H1 (cell line): Measurements from ENCODE around the gene NELL1. TPM values are rescaled to one million over a fixed set of nuclear protein-coding genes. Genes with fewer than 3 reads are reported as not detected.
"Not testable (repeated sequence)": the region's sequence is repeated elsewhere in the genome, so short reads cannot be mapped to it uniquely, and the experiment has no call there.

Experiments
- CTCF ChIA-PET: fragments of 300-600 bp; sonication (Branson Sonifier 250); formaldehyde crosslinking; loops from one replicate; lab custom pipeline; 2021; ENCODE audit not compliant: partially characterized antibody; lab: Charles Lee
- POLR2A ChIA-PET: fragments of 300-600 bp; sonication (Branson Sonifier 250); formaldehyde crosslinking; loops from one replicate; lab custom pipeline; 2021; ENCODE audit warnings: inconsistent platforms; ENCODE audit not compliant: partially characterized antibody; lab: Charles Lee
- DNase-seq, 2 experiments: peaks; one replicate each; pipeline versions ENCODE4 v3.0.0 to v3.0.0-alpha.2; 2010 to 2022; ENCODE audit warnings: low spot score in 2 of 2, low read depth in 1 of 2, mixed read lengths in 1 of 2
- FAIRE-seq: peaks from 2 replicates; lab custom pipeline; 2011; peaks lifted over from hg19 to GRCh38; lab: Jason Lieb, UNC
- H2AFZ ChIP-seq: 2 replicates; pipeline ENCODE4 v1.8.1; 2012; ENCODE audit warnings: low read length, inconsistent platforms
- H2AK5ac ChIP-seq: 2 replicates; pipeline ENCODE4 v1.6.1; 2013; ENCODE audit warnings: low read depth, low read length
- H2BK120ac ChIP-seq: replicated peaks from 2 replicates; pipeline ENCODE3; 2013; ENCODE audit warnings: low read depth, low read length, inconsistent platforms
- H2BK12ac ChIP-seq: 2 replicates; pipeline ENCODE4 v1.6.1; 2013; ENCODE audit warnings: low read depth, low read length
- H2BK15ac ChIP-seq: 2 replicates; pipeline ENCODE4 v1.6.1; 2013; ENCODE audit warnings: low read length
- H2BK20ac ChIP-seq: 2 replicates; pipeline ENCODE4 v1.6.1; 2013; ENCODE audit warnings: low read length
- H2BK5ac ChIP-seq: 2 replicates; pipeline ENCODE4 v1.6.1; 2013; ENCODE audit warnings: low read depth, low read length
- H3K14ac ChIP-seq: 2 replicates; pipeline ENCODE4 v1.6.1; 2013; ENCODE audit warnings: inconsistent platforms; ENCODE audit not compliant: insufficient read length
- H3K18ac ChIP-seq: 2 replicates; pipeline ENCODE4 v1.6.1; 2013; ENCODE audit warnings: low read length; ENCODE audit errors: extremely low read depth
- H3K23ac ChIP-seq: 2 replicates; pipeline ENCODE4 v1.6.1; 2013; ENCODE audit warnings: inconsistent platforms; ENCODE audit not compliant: insufficient read length
- H3K23me2 ChIP-seq: 2 replicates; pipeline ENCODE4 v1.6.1; 2013; ENCODE audit warnings: low read depth, low read length
- H3K27ac ChIP-seq: 2 replicates; pipeline ENCODE4 v1.6.1; 2011; ENCODE audit warnings: low read depth, low read length, inconsistent platforms
- H3K27me3 ChIP-seq, 4 experiments: replicated peaks in 1 of 4; 1 replicate in 1 of 4; 2 replicates in 3 of 4; pipeline versions ENCODE4 v1.6.1 to v1.8.1; 2011 to 2013; ENCODE audit warnings: low read length in 3 of 4, mild to moderate bottlenecking in 3 of 4, inconsistent platforms in 2 of 4, mixed read lengths in 2 of 4, moderate library complexity in 1 of 4; ENCODE audit not compliant: control insufficient read depth in 3 of 4, insufficient read depth in 3 of 4; ENCODE audit errors: extremely low read depth in 1 of 4
- H3K36me3 ChIP-seq, 4 experiments: 2 replicates each; pipeline versions ENCODE4 v1.6.1 to v1.8.1; 2011 to 2013; ENCODE audit warnings: mild to moderate bottlenecking in 4 of 4, low read length in 3 of 4, moderate library complexity in 2 of 4, control low read depth in 1 of 4, inconsistent platforms in 1 of 4; ENCODE audit not compliant: insufficient read depth in 4 of 4, control insufficient read depth in 2 of 4
- H3K4ac ChIP-seq: replicated peaks from 2 replicates; pipeline ENCODE3; 2013; ENCODE audit warnings: low read length, low read depth, mixed read lengths, inconsistent platforms; ENCODE audit not compliant: insufficient read length
- H3K4me1 ChIP-seq, 4 experiments: replicated peaks in 1 of 4; 1 replicate in 1 of 4; 2 replicates in 3 of 4; pipeline versions ENCODE4 v1.6.1 to v1.8.1; 2011 to 2013; ENCODE audit warnings: low read length in 3 of 4, inconsistent platforms in 2 of 4, mixed read lengths in 1 of 4; ENCODE audit not compliant: insufficient read depth in 4 of 4, control insufficient read depth in 3 of 4
- H3K4me2 ChIP-seq, 2 experiments: 2 replicates each; pipeline versions ENCODE4 v1.6.1 to v1.8.1; 2011 to 2013; ENCODE audit warnings: low read depth in 2 of 2, low read length in 2 of 2, control low read depth in 1 of 2, inconsistent platforms in 1 of 2, mild to moderate bottlenecking in 1 of 2; ENCODE audit not compliant: insufficient read depth in 1 of 2
- H3K4me3 ChIP-seq, 4 experiments: fragments of 200-600, 300-600 bp in 1 of 4; sonication (generic), shearing (Covaris generic), sonication (Bioruptor Twin) in 1 of 4; 2 replicates each; pipeline versions ENCODE4 v1.5.1 to v1.8.1; 2011 to 2016; ENCODE audit warnings: low read length in 4 of 4, low read depth in 3 of 4, control low read depth in 2 of 4, inconsistent platforms in 2 of 4, mild to moderate bottlenecking in 2 of 4, mixed read lengths in 1 of 4, moderate library complexity in 1 of 4; ENCODE audit not compliant: insufficient read depth in 2 of 4; ENCODE audit errors: extremely low read depth in 1 of 4
- H3K56ac ChIP-seq: replicated peaks from 2 replicates; pipeline ENCODE3; 2013; ENCODE audit warnings: low read depth, mild to moderate bottlenecking, mixed read lengths, low read length, inconsistent platforms; ENCODE audit not compliant: insufficient read length
- H3K79me1 ChIP-seq: 2 replicates; pipeline ENCODE4 v1.6.1; 2013; ENCODE audit warnings: low read depth, low read length, control low read depth
- H3K79me2 ChIP-seq, 2 experiments: 2 replicates each; pipeline versions ENCODE4 v1.6.1 to v1.8.1; 2012 to 2013; ENCODE audit warnings: low read length in 2 of 2, mild to moderate bottlenecking in 2 of 2, inconsistent platforms in 1 of 2; ENCODE audit not compliant: insufficient read depth in 2 of 2, control insufficient read depth in 1 of 2
- H3K9ac ChIP-seq, 4 experiments: replicated peaks in 1 of 4; 1 replicate in 1 of 4; 2 replicates in 3 of 4; pipeline versions ENCODE4 v1.6.1 to v1.8.1; 2011 to 2013; ENCODE audit warnings: low read depth in 3 of 4, low read length in 3 of 4, control low read depth in 2 of 4, mild to moderate bottlenecking in 2 of 4, moderate library complexity in 2 of 4, inconsistent platforms in 1 of 4; ENCODE audit errors: extremely low read depth in 1 of 4
- H3K9me3 ChIP-seq, 2 experiments: 2 replicates each; pipeline versions ENCODE4 v1.6.1 to v1.8.1; 2012 to 2013; ENCODE audit warnings: mild to moderate bottlenecking in 2 of 2, moderate library complexity in 2 of 2, control low read depth in 1 of 2, inconsistent platforms in 1 of 2, low read depth in 1 of 2, low read length in 1 of 2, mixed read lengths in 1 of 2; ENCODE audit not compliant: insufficient read depth in 2 of 2
- H4K20me1 ChIP-seq, 2 experiments: replicated peaks in 1 of 2; 2 replicates each; pipeline versions ENCODE3 to v1.8.1; 2011 to 2013; ENCODE audit warnings: inconsistent platforms in 2 of 2, low read length in 2 of 2, mild to moderate bottlenecking in 1 of 2; ENCODE audit not compliant: insufficient read depth in 2 of 2, control insufficient read depth in 1 of 2
- H4K5ac ChIP-seq: 2 replicates; pipeline ENCODE4 v1.6.1; 2013; ENCODE audit warnings: low read length, low read depth, mixed read lengths, inconsistent platforms; ENCODE audit not compliant: insufficient read length
- H4K8ac ChIP-seq: 2 replicates; pipeline ENCODE4 v1.8.0; 2013; ENCODE audit warnings: mild to moderate bottlenecking, moderate library complexity, low read length, inconsistent platforms; ENCODE audit not compliant: insufficient read depth; ENCODE audit errors: extremely low read depth
- H4K91ac ChIP-seq: replicated peaks from 2 replicates; pipeline ENCODE3; 2013; ENCODE audit warnings: low read length, mixed read lengths, inconsistent platforms; ENCODE audit not compliant: insufficient read length
- WGBS, 2 experiments: shearing (Covaris generic) in 1 of 2; methylation state at CpG; one replicate each; pipeline versions ENCODE4 v1.1.6 to v1.1.7; 2013 to 2015; ENCODE audit warnings: low lambda C conversion rate in 2 of 2, mixed read lengths in 2 of 2, inconsistent platforms in 1 of 2, low coverage in 1 of 2, missing lambda C conversion rate in 1 of 2; ENCODE audit not compliant: insufficient replicate concordance in 2 of 2, insufficient coverage in 1 of 2, insufficient read length in 1 of 2; ENCODE audit errors: extremely low coverage in 1 of 2, missing lambda C conversion rate in 1 of 2; 5-methylcytosine and 5-hydroxymethylcytosine counted together
- polyA plus RNA-seq, 7 experiments: library from polyadenylated mRNA; depleted of rRNA in 3 of 7; stranded (reverse) in 5 of 7; unstranded in 2 of 7; fragments of >200 nt in 5 of 7; fragments of 200-250 nt in 2 of 7; gene quantifications; 1 replicate in 5 of 7; 2 replicates in 1 of 7; 4 replicates in 1 of 7; pipeline versions ENCODE4 v1.2.1 to v1.2.3, GENCODE V29; 2011 to 2013; ENCODE audit warnings: missing spikeins in 2 of 7, mixed read lengths in 2 of 7
- total RNA-seq: library from RNA; stranded (reverse); fragmentation: NEBNext Ultra II Directional; extraction: Animal tissue kit (Norgen Biotek cat#: 25700); gene quantifications from 2 replicates; pipeline ENCODE4 v1.2.1, GENCODE V29; 2021

NELL1 gene
- total and polyA plus RNA-seq, 2 of the 8 experiments (the other 6 are each of a cell fraction or from before 2014, with no cell fraction given): 0.21 TPM; not detected in 1

GRCh38 chr11:20862263-20862662 is 192.9 kb downstream of the NELL1 start:
- H3K27me3 ChIP-seq, H2BK5ac ChIP-seq, H3K36me3 ChIP-seq, H4K91ac ChIP-seq, H3K9me3 ChIP-seq, H3K56ac ChIP-seq, H3K4me3 ChIP-seq, H3K4me1 ChIP-seq, H4K8ac ChIP-seq, FAIRE-seq, H3K79me1 ChIP-seq, H2BK15ac ChIP-seq, H3K18ac ChIP-seq, H3K23me2 ChIP-seq, H2BK20ac ChIP-seq, H3K14ac ChIP-seq, H3K27ac ChIP-seq, H3K4me2 ChIP-seq, H2BK12ac ChIP-seq, DNase-seq, H3K23ac ChIP-seq, H2BK120ac ChIP-seq, H4K20me1 ChIP-seq, H3K4ac ChIP-seq, H4K5ac ChIP-seq, H2AFZ ChIP-seq, POLR2A ChIA-PET, H2AK5ac ChIP-seq, H3K79me2 ChIP-seq, H3K9ac ChIP-seq: not testable (repeated sequence)
- 94% methylated on average over 5 of the region's 6 CpGs; no CpG with 5 or more reads in 1 of the 2 experiments for WGBS, 2 experiments
- CTCF ChIA-PET: interaction anchor here (1.0 to 1.2 kb wide), 2 partner anchors 10 to 11 kb away, joined by 3 to 6 read pairs; no protein-coding TSS in a partner anchor
